Neural progenitor cell (in vitro differentiated cells): ENCODE results near the gene BICDL1. TPM values are rescaled to one million over a fixed set of nuclear protein-coding genes. Genes with fewer than 3 reads are reported as not detected.

Source experiments
- DNase-seq: peaks from one replicate; pipeline ENCODE4 v3.0.0-alpha.2; 2016; ENCODE audit warnings: low spot score
- H2AFZ ChIP-seq: fragments of 200-600 bp; sonication (generic); replicated peaks from 2 replicates; pipeline ENCODE4 v1.6.1; 2016; ENCODE audit warnings: antibody characterized with exemption
- H3F3A ChIP-seq: fragments of 200-600 bp; sonication (generic); 2 replicates; pipeline ENCODE4 v1.6.1; 2016; ENCODE audit warnings: antibody characterized with exemption, low read depth
- H3K27ac ChIP-seq: fragments of 200-600 bp; sonication (generic); 2 replicates; pipeline ENCODE4 v1.5.1; 2016; ENCODE audit warnings: mild to moderate bottlenecking
- H3K27me3 ChIP-seq: fragments of 200-600 bp; sonication (generic); 2 replicates; pipeline ENCODE4 v1.6.1; 2016; ENCODE audit warnings: mild to moderate bottlenecking, moderate library complexity
- H3K36me3 ChIP-seq: fragments of 200-600 bp; sonication (generic); 2 replicates; pipeline ENCODE4 v1.5.1; 2016
- H3K4me1 ChIP-seq: fragments of 200-600 bp; sonication (generic); 2 replicates; pipeline ENCODE4 v1.6.1; 2016; ENCODE audit warnings: mixed run types
- H3K4me2 ChIP-seq: fragments of 200-600 bp; sonication (generic); 2 replicates; pipeline ENCODE4 v1.6.1; 2016
- H3K4me3 ChIP-seq: fragments of 200-600 bp; sonication (generic); 2 replicates; pipeline ENCODE4 v1.5.1; 2016
- H3K79me2 ChIP-seq: fragments of 200-600 bp; sonication (generic); 2 replicates; pipeline ENCODE4 v1.6.1; 2016; ENCODE audit warnings: low read depth
- H3K9ac ChIP-seq: fragments of 200-600 bp; sonication (generic); 2 replicates; pipeline ENCODE4 v1.6.1; 2016
- H3K9me3 ChIP-seq: fragments of 200-600 bp; sonication (generic); 2 replicates; pipeline ENCODE4 v1.5.1; 2016; ENCODE audit warnings: low read depth
- H4K20me1 ChIP-seq: fragments of 200-600 bp; sonication (generic); 2 replicates; pipeline ENCODE4 v1.6.1; 2016; ENCODE audit warnings: low read depth
- H3K27ac Mint-ChIP-seq: 3 replicates; pipeline ENCODE4 v1.8.0; 2021; ENCODE audit warnings: mixed read lengths
- H3K27me3 Mint-ChIP-seq: 2 replicates; pipeline ENCODE4 v1.8.0; 2022; ENCODE audit warnings: low read depth, mild to moderate bottlenecking, inconsistent platforms, moderate library complexity, mixed read lengths; ENCODE audit not compliant: insufficient read depth
- H3K36me3 Mint-ChIP-seq: 3 replicates; pipeline ENCODE4 v1.8.0; 2021; ENCODE audit warnings: mixed read lengths
- H3K4me1 Mint-ChIP-seq: 3 replicates; pipeline ENCODE4 v1.8.0; 2021; ENCODE audit warnings: mixed read lengths
- H3K4me3 Mint-ChIP-seq: 3 replicates; pipeline ENCODE4 v1.8.0; 2021; ENCODE audit warnings: mild to moderate bottlenecking, moderate library complexity, mixed read lengths
- H3K9me3 Mint-ChIP-seq: 3 replicates; pipeline ENCODE4 v1.8.0; 2020; ENCODE audit warnings: mixed read lengths
- CTCF ChIP-seq: fragments of 200-600 bp; sonication (generic); IDR thresholded peaks from 2 replicates; pipeline ENCODE4 v1.5.1; 2017; ENCODE audit warnings: antibody characterized with exemption, mild to moderate bottlenecking
- EZH2 ChIP-seq: fragments of 200-600 bp; sonication (generic); IDR thresholded peaks from 2 replicates; pipeline ENCODE4 v1.6.1; 2017; ENCODE audit warnings: antibody characterized with exemption, mild to moderate bottlenecking, moderate library complexity
- EZH2phosphoT487 ChIP-seq: fragments of 200-600 bp; sonication (generic); IDR thresholded peaks from 2 replicates; pipeline ENCODE4 v1.6.1; 2017; ENCODE audit warnings: antibody characterized with exemption
- total RNA-seq: library from RNA; depleted of rRNA; stranded (reverse); fragments of >200 nt; gene quantifications from 2 replicates; pipeline ENCODE4 v1.2.3, GENCODE V29; 2015; ENCODE audit warnings: low replicate concordance

The BICDL1 gene
- total RNA-seq, 1 donor from 2014 or later = 3.8 TPM

- Histone ChIP-seq H3K9me3 (no peaks in the 10 kb centered on the region), H3K9ac (no peak overlapping the region), H3K4me3 (no peak overlapping the region), H3K36me3 (no peaks in the 10 kb centered on the region), H3K4me2 (peak overlapping the region; percentile 73), H3K27ac (peak overlapping the region; percentile 84), H2AFZ (no peak overlapping the region), H4K20me1 (peaks cover 6% of the 10 kb centered on the region), H3K79me2 (no peaks in the 10 kb centered on the region), H3F3A (peaks cover 32% of the 10 kb centered on the region), H3K27me3 (no peaks in the 10 kb centered on the region), H3K4me1 (peaks cover 41% of the 10 kb centered on the region)
- peak; percentile 81 for DNase-seq
- peaks cover 5% of the 10 kb centered on the region for H3K27me3 Mint-ChIP-seq
- no peak for TF ChIP-seq EZH2
- TF ChIP-seq EZH2phosphoT487 = no peak
- no peak for TF ChIP-seq CTCF
- H3K9me3 Mint-ChIP-seq = no peaks in the 10 kb centered on the region
- peak overlapping the region; percentile 72 for H3K4me3 Mint-ChIP-seq
- peak overlapping the region; percentile 79 for H3K27ac Mint-ChIP-seq
- peaks cover 7% of the 10 kb centered on the region for H3K36me3 Mint-ChIP-seq
- H3K4me1 Mint-ChIP-seq = peaks cover 68% of the 10 kb centered on the region
Observed at GRCh38 chr12:120093592-120094355, 104.7 kb downstream of the BICDL1 start.

DNA sequence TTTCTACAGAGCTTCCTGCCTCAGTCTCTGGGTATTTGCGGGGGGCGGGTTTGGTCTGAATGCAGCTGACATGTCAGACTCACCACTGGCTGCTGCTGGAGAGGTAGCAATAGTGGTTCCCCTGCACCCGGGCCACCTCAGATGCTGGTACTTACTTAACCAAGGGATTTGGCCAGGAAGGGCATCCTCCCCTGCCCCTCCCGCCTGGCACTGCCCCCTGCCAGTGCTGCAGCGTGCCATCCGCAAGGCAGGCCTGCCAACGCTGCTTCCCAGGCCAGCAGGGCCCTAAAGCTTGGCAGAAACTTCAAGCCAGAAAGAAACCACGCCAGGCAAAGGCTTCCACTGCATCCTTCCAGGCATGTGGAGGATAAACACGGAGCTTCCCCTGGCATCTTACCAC is 105.4 kb downstream of the BICDL1 start:
- no peak overlapping the region for H3K27ac Mint-ChIP-seq

DNA sequence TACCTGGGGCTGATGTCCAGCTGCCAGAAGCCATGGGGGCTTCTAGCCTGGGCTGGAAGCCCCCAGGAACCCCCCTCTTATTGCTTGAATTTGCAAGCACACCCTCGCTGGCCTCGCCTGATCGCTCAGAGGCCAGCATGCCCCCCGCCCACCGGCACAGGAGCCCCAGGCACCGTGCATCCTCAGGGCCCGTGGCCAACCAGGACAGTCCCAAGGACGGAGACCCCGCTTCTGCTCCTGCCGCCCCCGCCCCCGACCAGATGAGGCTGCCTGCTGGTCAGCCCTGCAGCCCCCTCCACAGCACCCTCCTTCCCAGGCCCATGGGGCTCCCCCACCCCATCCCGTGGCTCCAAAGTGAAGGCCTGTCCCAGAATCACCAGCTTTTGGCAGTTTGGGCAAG is 106.3 kb downstream of the BICDL1 start:
- no peak overlapping the region for H3K4me3 ChIP-seq
- H3K36me3 ChIP-seq = no peaks in the 10 kb centered on the region
- peaks cover 28% of the 10 kb centered on the region for H3F3A ChIP-seq
- no peak overlapping the region for H3K27ac ChIP-seq
- Mint-ChIP-seq H3K36me3 (peaks cover 7% of the 10 kb centered on the region), H3K4me1 (peaks cover 54% of the 10 kb centered on the region), H3K27me3 (peaks cover 5% of the 10 kb centered on the region), H3K9me3 (no peaks in the 10 kb centered on the region), H3K4me3 (no peak overlapping the region), H3K27ac (no peak overlapping the region)
- no peaks in the 10 kb centered on the region for H3K9me3 ChIP-seq
- no peaks in the 10 kb centered on the region for H3K27me3 ChIP-seq
- H3K4me1 ChIP-seq = peaks cover 35% of the 10 kb centered on the region
- no peak for DNase-seq
- no peaks in the 10 kb centered on the region for H3K79me2 ChIP-seq
- no peak overlapping the region for H3K9ac ChIP-seq
- no peak overlapping the region for H3K4me2 ChIP-seq
- peaks cover 11% of the 10 kb centered on the region for H4K20me1 ChIP-seq
- H2AFZ ChIP-seq = no peak overlapping the region
- TF ChIP-seq CTCF = no peak
- TF ChIP-seq EZH2phosphoT487 = no peak
- TF ChIP-seq EZH2 = no peak

More for the DNA sequence above, 105.4 kb downstream of the BICDL1 start:
- peak overlapping the region; percentile 54 for H3K4me3 Mint-ChIP-seq
- peaks cover 5% of the 10 kb centered on the region for H3K27me3 Mint-ChIP-seq
- DNase-seq = no peak
- TF ChIP-seq EZH2 = no peak
- TF ChIP-seq CTCF = no peak
- TF ChIP-seq EZH2phosphoT487 = no peak
- Histone ChIP-seq H3K4me2 (no peak overlapping the region), H3K79me2 (no peaks in the 10 kb centered on the region), H2AFZ (no peak overlapping the region), H3K9ac (no peak overlapping the region), H3K27me3 (no peaks in the 10 kb centered on the region), H3K9me3 (no peaks in the 10 kb centered on the region), H3K27ac (peak overlapping the region; percentile 84), H3F3A (peaks cover 32% of the 10 kb centered on the region), H3K4me3 (no peak overlapping the region), H3K36me3 (no peaks in the 10 kb centered on the region), H3K4me1 (peaks cover 41% of the 10 kb centered on the region), H4K20me1 (peaks cover 6% of the 10 kb centered on the region)
- peaks cover 7% of the 10 kb centered on the region for H3K36me3 Mint-ChIP-seq
- H3K9me3 Mint-ChIP-seq = no peaks in the 10 kb centered on the region
- peaks cover 62% of the 10 kb centered on the region for H3K4me1 Mint-ChIP-seq
